H9 (cell line): Measurements from ENCODE around the gene SERPINB2. TPM values are rescaled to one million over a fixed set of nuclear protein-coding genes. Genes with fewer than 3 reads are reported as not detected.

Source experiments
- DNase-seq: peaks from one replicate; pipeline ENCODE4 v3.0.0-alpha.2; 2017
- H2AFZ ChIP-seq: one replicate; pipeline ENCODE4 v1.6.1; 2013; ENCODE audit warnings: mild to moderate bottlenecking, low read length, control low read depth, moderate library complexity
- H2AK5ac ChIP-seq: 2 replicates; pipeline ENCODE4 v1.6.1; 2013; ENCODE audit warnings: low read length, control low read depth, mixed read lengths; ENCODE audit not compliant: insufficient read length
- H2BK120ac ChIP-seq: one replicate; pipeline ENCODE4 v1.6.1; 2013; ENCODE audit warnings: low read depth, mild to moderate bottlenecking, low read length, control low read depth, inconsistent platforms; ENCODE audit not compliant: poor library complexity, severe bottlenecking
- H2BK12ac ChIP-seq: 2 replicates; pipeline ENCODE4 v1.6.1; 2013; ENCODE audit warnings: low read length, control low read depth, mixed read lengths, low read depth; ENCODE audit not compliant: insufficient read length
- H2BK15ac ChIP-seq: 2 replicates; pipeline ENCODE4 v1.6.1; 2013; ENCODE audit warnings: low read depth, low read length, control low read depth
- H2BK20ac ChIP-seq: one replicate; pipeline ENCODE4 v1.6.1; 2013; ENCODE audit warnings: low read depth, mild to moderate bottlenecking, low read length, control low read depth, inconsistent platforms; ENCODE audit not compliant: poor library complexity, severe bottlenecking
- H2BK5ac ChIP-seq: 2 replicates; pipeline ENCODE4 v1.6.1; 2013; ENCODE audit warnings: low read length, control low read depth, mixed read lengths; ENCODE audit not compliant: insufficient read length
- H3K14ac ChIP-seq: 2 replicates; pipeline ENCODE4 v1.6.1; 2013; ENCODE audit warnings: low read length, control low read depth; ENCODE audit not compliant: insufficient read depth
- H3K18ac ChIP-seq: 2 replicates; pipeline ENCODE4 v1.6.1; 2013; ENCODE audit warnings: low read depth, mild to moderate bottlenecking, mixed read lengths, low read length, control low read depth; ENCODE audit not compliant: insufficient read length
- H3K23ac ChIP-seq: 2 replicates; pipeline ENCODE4 v1.6.1; 2013; ENCODE audit warnings: low read length, control low read depth, mixed read lengths, low read depth; ENCODE audit not compliant: insufficient read length
- H3K23me2 ChIP-seq: 2 replicates; pipeline ENCODE4 v1.6.1; 2013; ENCODE audit warnings: low read depth, mild to moderate bottlenecking, mixed read lengths, low read length, control low read depth; ENCODE audit not compliant: insufficient read length, poor library complexity, severe bottlenecking
- H3K27ac ChIP-seq: 2 replicates; pipeline ENCODE4 v1.5.1; 2013; ENCODE audit warnings: low read length, control low read depth, mixed read lengths, low read depth; ENCODE audit not compliant: insufficient read length
- H3K27me3 ChIP-seq: 2 replicates; pipeline ENCODE4 v1.6.1; 2013; ENCODE audit warnings: low read length, control low read depth, inconsistent platforms; ENCODE audit not compliant: insufficient read depth
- H3K4ac ChIP-seq: 2 replicates; pipeline ENCODE4 v1.6.1; 2013; ENCODE audit warnings: low read depth, mild to moderate bottlenecking, control low read depth, inconsistent platforms, low read length, moderate library complexity
- H3K4me1 ChIP-seq: 2 replicates; pipeline ENCODE4 v1.6.1; 2013; ENCODE audit warnings: low read length, control low read depth, inconsistent platforms; ENCODE audit not compliant: insufficient read depth
- H3K4me2 ChIP-seq: 2 replicates; pipeline ENCODE4 v1.6.1; 2013; ENCODE audit warnings: low read length, control low read depth, mixed read lengths; ENCODE audit not compliant: insufficient read length, insufficient read depth
- H3K56ac ChIP-seq: 2 replicates; pipeline ENCODE4 v1.6.1; 2013; ENCODE audit warnings: low read depth, mild to moderate bottlenecking, mixed read lengths, low read length, control low read depth; ENCODE audit not compliant: insufficient read length
- H3K79me1 ChIP-seq: 2 replicates; pipeline ENCODE4 v1.6.1; 2013; ENCODE audit warnings: low read depth, mild to moderate bottlenecking, moderate library complexity, low read length, control low read depth, inconsistent platforms; ENCODE audit not compliant: insufficient read depth, poor library complexity, severe bottlenecking
- H3K79me2 ChIP-seq: 2 replicates; pipeline ENCODE4 v1.6.1; 2013; ENCODE audit warnings: low read length, control low read depth, inconsistent platforms; ENCODE audit not compliant: insufficient read depth
- H3K9ac ChIP-seq: 2 replicates; pipeline ENCODE4 v1.6.1; 2013; ENCODE audit warnings: low read length, control low read depth, mixed read lengths; ENCODE audit not compliant: insufficient read length; ENCODE audit errors: extremely low read depth
- H3K9me3 ChIP-seq: one replicate; pipeline ENCODE4 v1.6.1; 2013; ENCODE audit warnings: low read depth, low read length, inconsistent platforms; ENCODE audit not compliant: control insufficient read depth
- H3T11ph ChIP-seq: one replicate; pipeline ENCODE4 v1.6.1; 2013; ENCODE audit warnings: mild to moderate bottlenecking, low read length, control low read depth, inconsistent platforms
- H4K20me1 ChIP-seq: one replicate; pipeline ENCODE4 v1.6.1; 2013; ENCODE audit not compliant: control insufficient read depth, insufficient read length, insufficient read depth
- H4K5ac ChIP-seq: 2 replicates; pipeline ENCODE4 v1.6.1; 2013; ENCODE audit warnings: low read depth, mild to moderate bottlenecking, mixed read lengths, low read length, control low read depth; ENCODE audit not compliant: insufficient read length
- H4K8ac ChIP-seq: replicated peaks from 2 replicates; pipeline ENCODE4 v1.6.1; 2013; ENCODE audit warnings: low read length, control low read depth, mixed read lengths, low read depth; ENCODE audit not compliant: insufficient read length
- H4K91ac ChIP-seq: 2 replicates; pipeline ENCODE4 v1.6.1; 2013; ENCODE audit warnings: low read depth, mild to moderate bottlenecking, moderate library complexity, mixed read lengths, low read length, control low read depth; ENCODE audit not compliant: insufficient read length
- H3K27ac Mint-ChIP-seq, 3 experiments: 2 replicates in 2 of 3; 3 replicates in 1 of 3; pipeline ENCODE4 v1.8.0; 2020 to 2021; ENCODE audit warnings: mixed read lengths in 3 of 3, mild to moderate bottlenecking in 1 of 3, moderate library complexity in 1 of 3
- H3K27me3 Mint-ChIP-seq: 2 replicates; pipeline ENCODE4 v1.8.0; 2021; ENCODE audit warnings: low read depth, mild to moderate bottlenecking, moderate library complexity, mixed read lengths
- H3K36me3 Mint-ChIP-seq, 3 experiments: 2 replicates in 2 of 3; 3 replicates in 1 of 3; pipeline ENCODE4 v1.8.0; 2020 to 2021; ENCODE audit warnings: low read depth in 3 of 3, mixed read lengths in 3 of 3; ENCODE audit not compliant: insufficient read depth in 1 of 3
- H3K4me1 Mint-ChIP-seq, 2 experiments: 2 replicates each; pipeline ENCODE4 v1.8.0; 2020; ENCODE audit warnings: mixed read lengths in 2 of 2
- H3K4me3 Mint-ChIP-seq, 2 experiments: 2 replicates in 1 of 2; 3 replicates in 1 of 2; pipeline ENCODE4 v1.8.0; 2020 to 2021; ENCODE audit warnings: mild to moderate bottlenecking in 2 of 2, mixed read lengths in 2 of 2, moderate library complexity in 1 of 2
- H3K9me3 Mint-ChIP-seq, 2 experiments: 2 replicates in 1 of 2; 3 replicates in 1 of 2; pipeline ENCODE4 v1.8.0; 2020; ENCODE audit warnings: mild to moderate bottlenecking in 2 of 2, mixed read lengths in 2 of 2, moderate library complexity in 1 of 2
- WGBS: extraction: QIAGEN DNeasy Blood & Tissue Kit; methylation state at CpG from one replicate; pipeline ENCODE4 v1.1.7; 2013; ENCODE audit warnings: missing lambda C conversion rate, low lambda C conversion rate, mixed read lengths; ENCODE audit not compliant: insufficient read length; ENCODE audit errors: extremely low coverage; 5-methylcytosine and 5-hydroxymethylcytosine counted together
- total RNA-seq: library from RNA; stranded (reverse); gene quantifications from 2 replicates; pipeline ENCODE4 v1.2.1, GENCODE V29; 2021
- TF ChIP-seq, protein P1 (sequence below): fragments of 200-600 bp; sonication (generic); conservative IDR thresholded peaks from 3 replicates; pipeline ENCODE4 v1.8.0; 2021; ENCODE audit warnings: antibody characterized with exemption, mild to moderate bottlenecking

SERPINB2 gene
- total RNA-seq, 1 experiment from 2014 or later = not detected

DNA sequence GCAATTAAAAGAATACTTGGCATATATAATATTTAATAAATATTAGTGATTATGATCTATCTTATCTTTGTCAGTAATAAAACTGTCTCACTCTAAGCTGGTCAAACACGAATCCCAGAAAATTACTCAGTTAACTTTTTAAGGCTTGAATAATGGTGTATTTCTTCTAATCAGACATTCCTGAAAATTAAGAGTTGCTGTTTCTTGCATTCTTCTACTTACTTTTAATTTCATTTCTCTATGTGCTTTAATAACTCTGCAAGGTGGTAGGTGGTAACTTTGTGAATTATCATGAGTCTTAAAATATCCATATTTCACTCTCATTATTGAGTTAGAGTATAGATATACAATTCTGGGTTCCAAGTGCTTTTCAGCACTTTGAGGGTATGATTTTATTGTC is 17.2 kb downstream of the SERPINB2 start:
- Histone ChIP-seq H2BK15ac (no peak overlapping the region), H3T11ph (no peak overlapping the region), H2BK20ac (no peak overlapping the region), H4K91ac (no peak overlapping the region), H3K79me2 (no peaks in the 10 kb centered on the region), H3K18ac (no peak overlapping the region), H3K27ac (no peak overlapping the region), H3K27me3 (no peaks in the 10 kb centered on the region), H3K4ac (no peak overlapping the region), H3K9ac (no peak overlapping the region), H3K79me1 (no peaks in the 10 kb centered on the region), H2AK5ac (no peak overlapping the region), H3K4me2 (no peak overlapping the region), H2BK5ac (no peak overlapping the region), H3K23me2 (no peaks in the 10 kb centered on the region), H3K56ac (no peak overlapping the region), H2BK120ac (no peak overlapping the region), H4K5ac (no peak overlapping the region), H3K9me3 (no peaks in the 10 kb centered on the region), H4K20me1 (no peaks in the 10 kb centered on the region), H4K8ac (no peak overlapping the region), H3K4me1 (no peaks in the 10 kb centered on the region), H3K14ac (no peak overlapping the region), H2AFZ (no peak overlapping the region), H3K23ac (no peak overlapping the region), H2BK12ac (no peak overlapping the region)
- Mint-ChIP-seq H3K36me3 (peaks cover 0 to 8% (median 0%) of the 10 kb centered on the region in 3 experiments; a peak in 4 of 7 replicates), H3K27me3 (peaks cover 1% of the 10 kb centered on the region; the same call in 1 of the 2 replicates), H3K4me3 (no peak overlapping the region), H3K9me3 (peaks cover 0 to 13% of the 10 kb centered on the region in 2 experiments; a peak in 4 of 5 replicates), H3K27ac (no peak overlapping the region), H3K4me1 (peaks cover 7 to 11% of the 10 kb centered on the region in 2 experiments)
- no peak for DNase-seq
- WGBS = no CpG with 5 or more reads among the region's 1 CpG
- TF ChIP-seq, protein P1, sequence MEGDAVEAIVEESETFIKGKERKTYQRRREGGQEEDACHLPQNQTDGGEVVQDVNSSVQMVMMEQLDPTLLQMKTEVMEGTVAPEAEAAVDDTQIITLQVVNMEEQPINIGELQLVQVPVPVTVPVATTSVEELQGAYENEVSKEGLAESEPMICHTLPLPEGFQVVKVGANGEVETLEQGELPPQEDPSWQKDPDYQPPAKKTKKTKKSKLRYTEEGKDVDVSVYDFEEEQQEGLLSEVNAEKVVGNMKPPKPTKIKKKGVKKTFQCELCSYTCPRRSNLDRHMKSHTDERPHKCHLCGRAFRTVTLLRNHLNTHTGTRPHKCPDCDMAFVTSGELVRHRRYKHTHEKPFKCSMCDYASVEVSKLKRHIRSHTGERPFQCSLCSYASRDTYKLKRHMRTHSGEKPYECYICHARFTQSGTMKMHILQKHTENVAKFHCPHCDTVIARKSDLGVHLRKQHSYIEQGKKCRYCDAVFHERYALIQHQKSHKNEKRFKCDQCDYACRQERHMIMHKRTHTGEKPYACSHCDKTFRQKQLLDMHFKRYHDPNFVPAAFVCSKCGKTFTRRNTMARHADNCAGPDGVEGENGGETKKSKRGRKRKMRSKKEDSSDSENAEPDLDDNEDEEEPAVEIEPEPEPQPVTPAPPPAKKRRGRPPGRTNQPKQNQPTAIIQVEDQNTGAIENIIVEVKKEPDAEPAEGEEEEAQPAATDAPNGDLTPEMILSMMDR = no peak
